IgD-negative memory B cell (primary cell): ENCODE results near the gene CLN3. TPM values are rescaled to one million over a fixed set of nuclear protein-coding genes. Genes with fewer than 3 reads are reported as not detected.
A peak's percentile ranks its signal among the peaks of the same experiment; 100 is the strongest.
"Not testable (repeated sequence)": the region's sequence is repeated elsewhere in the genome, so short reads cannot be mapped to it uniquely, and the experiment has no call there.

Source experiments
- H3K27ac Mint-ChIP-seq, 3 donors: one replicate each; pipeline ENCODE4 v1.8.0; 2020 to 2022; ENCODE audit warnings: mild to moderate bottlenecking in 3 of 3, mixed read lengths in 3 of 3, moderate library complexity in 1 of 3
- H3K27me3 Mint-ChIP-seq: one replicate; pipeline ENCODE4 v1.8.0; 2021; ENCODE audit warnings: mixed read lengths
- H3K36me3 Mint-ChIP-seq: one replicate; pipeline ENCODE4 v1.8.0; 2020; ENCODE audit warnings: mild to moderate bottlenecking, mixed read lengths
- H3K4me1 Mint-ChIP-seq, 3 donors: one replicate each; pipeline ENCODE4 v1.8.0; 2020 to 2022; ENCODE audit warnings: mixed read lengths in 3 of 3, mild to moderate bottlenecking in 1 of 3
- H3K4me3 Mint-ChIP-seq, 4 donors: one replicate each; pipeline ENCODE4 v1.8.0; 2020 to 2022; ENCODE audit warnings: mild to moderate bottlenecking in 4 of 4, mixed read lengths in 4 of 4, moderate library complexity in 3 of 4
- H3K9me3 Mint-ChIP-seq, 3 donors: one replicate each; pipeline ENCODE4 v1.8.0; 2020 to 2021; ENCODE audit warnings: mixed read lengths in 3 of 3, mild to moderate bottlenecking in 1 of 3
- polyA plus RNA-seq: library from polyadenylated mRNA; unstranded; fragments of 300-500 nt; fragmentation: Illumina TruSeq; gene quantifications from one replicate; pipeline ENCODE4 v1.2.3, GENCODE V29; 2021

Gene CLN3
- polyA plus RNA-seq: 14.4 TPM

DNA sequence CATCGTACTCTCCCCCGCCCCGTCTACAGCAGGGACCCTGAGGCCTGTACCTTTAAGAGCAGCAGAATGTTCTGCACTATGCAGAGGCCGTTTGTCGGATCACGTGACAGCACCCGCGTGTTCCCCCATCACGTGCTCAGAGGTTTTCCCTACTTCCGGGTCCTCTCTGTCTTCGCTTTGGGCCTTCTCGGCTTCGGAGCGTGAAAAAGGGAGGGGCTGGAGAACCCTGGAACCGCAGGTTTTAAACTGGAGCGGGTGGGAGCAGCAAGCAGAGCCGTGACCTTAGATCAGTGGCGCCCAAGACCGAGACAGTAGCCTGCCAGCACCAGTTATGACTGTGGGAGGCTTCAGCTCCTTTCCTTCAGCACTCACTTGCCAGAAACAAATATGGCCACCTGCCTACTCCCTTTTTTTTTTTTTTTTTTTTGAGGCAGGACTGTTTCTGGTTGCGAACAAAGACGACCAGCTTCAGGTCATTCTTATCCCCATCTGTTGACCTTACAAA, at the start of gene CLN3:
CLN3 (minus strand) TSS at position 105 of the 505 bp plus-strand sequence. CDS start 315 bp downstream, outside the sequence.
- Mint-ChIP-seq H3K36me3 (peaks cover 1% of the 10 kb centered on the region), H3K9me3 (no peaks in the 10 kb centered on the region), H3K27ac (peak within 1 kb of the TSS; percentile 99 to 100 (median 100)), H3K27me3 (peaks cover 1% of the 10 kb centered on the region), H3K4me1 (peaks cover 15 to 30% (median 20%) of the 10 kb centered on the region in 3 donors), H3K4me3 (peak within 1 kb of the TSS; percentile 97 to 99 (median 99))

- peaks cover 7 to 10% (median 9%) of the 10 kb centered on the region in 3 donors for H3K4me1 Mint-ChIP-seq
- no peak overlapping the region for H3K27ac Mint-ChIP-seq
- no peaks in the 10 kb centered on the region for H3K9me3 Mint-ChIP-seq
- peaks cover 15% of the 10 kb centered on the region for H3K27me3 Mint-ChIP-seq
- no peak overlapping the region for H3K4me3 Mint-ChIP-seq
- no peaks in the 10 kb centered on the region for H3K36me3 Mint-ChIP-seq
Measured at GRCh38 chr16:28540346-28540745, 48.5 kb upstream of the CLN3 start.

DNA sequence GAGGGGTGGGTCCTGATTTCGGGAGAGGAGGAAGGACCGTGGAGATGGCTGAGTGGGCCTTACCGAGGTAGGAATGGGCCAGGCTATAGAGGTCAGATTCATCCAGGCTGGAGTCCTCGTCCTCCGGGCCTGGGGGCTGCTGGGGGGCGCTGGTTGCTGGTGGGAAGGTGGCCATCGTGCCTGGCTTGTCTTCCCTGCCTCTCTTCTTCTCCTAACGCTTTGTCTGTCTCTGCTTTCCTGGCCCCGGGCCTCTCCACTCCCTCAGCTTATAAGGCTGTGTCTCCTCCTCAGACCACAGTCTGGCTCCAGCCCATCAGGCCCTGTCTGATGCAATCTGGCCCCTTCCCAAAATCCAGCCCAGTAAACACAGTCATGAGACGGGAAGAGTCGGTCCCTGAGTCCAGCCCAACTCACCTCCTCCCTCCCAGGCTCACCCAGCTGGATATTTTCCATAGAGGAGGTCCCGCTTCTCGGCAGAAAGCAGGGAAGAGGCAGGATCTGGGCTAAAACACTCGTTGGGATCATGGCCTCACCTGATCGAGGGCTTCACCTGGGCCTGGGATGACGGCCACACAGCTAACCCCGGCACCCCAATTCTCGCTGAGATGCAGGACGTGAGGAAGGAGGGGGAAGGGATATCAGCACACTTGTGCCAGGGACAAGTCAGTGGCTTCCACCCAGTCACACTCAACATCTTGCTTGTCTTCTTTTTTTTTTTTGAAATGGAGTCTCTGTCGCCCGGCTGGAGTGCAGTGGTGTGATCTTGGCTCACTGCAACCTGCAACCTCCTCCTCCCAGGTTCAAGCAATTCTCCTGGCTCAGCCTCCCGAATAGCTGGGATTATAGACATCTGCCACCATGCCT, 47.1 kb upstream of the CLN3 start, which contains the start of gene NUPR1:
NUPR1 (minus strand) TSS at position 242 of the 864 bp plus-strand sequence; CDS start at position 175, 67 bp downstream.
- Mint-ChIP-seq H3K4me1 (peaks cover 7 to 10% (median 8%) of the 10 kb centered on the region in 3 donors), H3K27ac (peak within 1 kb of the TSS in 2 of 3 donors; percentile 71), H3K36me3 (no peaks in the 10 kb centered on the region), H3K27me3 (peaks cover 13% of the 10 kb centered on the region), H3K9me3 (no peaks in the 10 kb centered on the region), H3K4me3 (no peak within 1 kb of the TSS)

- Mint-ChIP-seq H3K36me3 (no peaks in the 10 kb centered on the region), H3K9me3 (no peaks in the 10 kb centered on the region), H3K4me3 (no peak overlapping the region), H3K27me3 (peaks cover 12% of the 10 kb centered on the region), H3K4me1 (peaks cover 6 to 8% (median 6%) of the 10 kb centered on the region in 3 donors), H3K27ac (no peak overlapping the region)
Measured at GRCh38 chr16:28537964-28538732, 46.3 kb upstream of the CLN3 start.

DNA sequence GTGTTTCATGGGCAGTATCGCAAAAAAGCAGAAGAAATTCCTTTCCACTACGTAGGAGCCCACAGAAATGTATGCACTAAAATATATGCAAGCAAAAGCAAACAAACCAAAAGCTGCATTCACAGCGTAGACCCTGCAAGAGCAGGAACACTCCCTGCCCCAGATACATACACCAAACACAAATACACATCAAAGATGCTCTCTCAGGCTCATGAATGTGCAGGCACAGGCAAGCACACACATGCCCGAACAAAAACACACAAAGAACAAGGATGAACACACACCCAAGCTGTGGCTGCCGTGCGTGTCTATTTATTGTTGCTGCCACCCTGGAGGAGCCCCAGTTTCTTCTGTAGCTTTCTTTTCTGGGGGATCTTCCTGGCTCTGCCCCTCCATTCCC, 45.2 kb upstream of the CLN3 start:
- peaks cover 10% of the 10 kb centered on the region for H3K27me3 Mint-ChIP-seq
- no peak overlapping the region for H3K27ac Mint-ChIP-seq
- H3K36me3 Mint-ChIP-seq: no peaks in the 10 kb centered on the region
- no peak overlapping the region for H3K4me3 Mint-ChIP-seq
- peaks cover 0 to 3% (median 2%) of the 10 kb centered on the region in 3 donors for H3K4me1 Mint-ChIP-seq
- no peaks in the 10 kb centered on the region for H3K9me3 Mint-ChIP-seq

- no peaks in the 10 kb centered on the region for H3K9me3 Mint-ChIP-seq
- H3K36me3 Mint-ChIP-seq: no peaks in the 10 kb centered on the region
- H3K4me3 Mint-ChIP-seq: no peak overlapping the region
- H3K27me3 Mint-ChIP-seq: peaks cover 14% of the 10 kb centered on the region
- H3K27ac Mint-ChIP-seq: no peak overlapping the region
- H3K4me1 Mint-ChIP-seq: peaks cover 0 to 2% (median 2%) of the 10 kb centered on the region in 3 donors
Measured at GRCh38 chr16:28534542-28535373, 42.9 kb upstream of the CLN3 start.

DNA sequence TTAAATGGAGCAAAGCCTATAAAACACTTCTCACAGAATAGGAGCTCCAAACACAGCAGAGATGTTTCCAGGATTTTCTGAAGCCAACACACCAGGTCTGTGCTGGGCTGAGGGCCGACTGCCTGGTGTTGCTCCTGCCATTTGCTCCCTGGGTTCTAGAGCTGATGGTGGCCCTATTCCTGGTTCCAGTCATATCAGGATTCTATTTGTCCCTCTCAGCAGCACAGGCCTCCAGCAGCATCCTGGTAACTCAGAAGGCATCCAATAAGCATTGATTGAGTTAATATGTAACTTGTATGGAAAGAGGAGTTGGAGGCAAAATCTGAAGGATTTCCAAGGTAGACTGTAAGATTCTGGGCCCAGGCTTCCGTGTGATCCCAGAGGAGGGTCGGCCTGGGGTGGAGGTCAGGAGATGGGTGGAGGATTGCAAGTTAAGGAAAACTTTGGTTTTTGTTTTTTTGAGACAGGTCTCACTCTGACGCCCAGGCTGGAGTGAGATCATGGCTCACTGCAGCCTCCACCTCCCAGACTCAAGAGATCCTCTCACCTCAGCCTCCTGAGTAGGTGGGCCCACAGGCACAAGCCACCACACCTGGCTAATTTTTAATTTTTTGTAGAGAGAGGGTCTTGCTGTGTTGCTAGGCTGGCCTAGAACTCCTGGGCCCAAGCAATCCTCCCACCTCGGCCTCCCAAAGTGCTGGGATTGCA, 41.2 kb upstream of the CLN3 start:
- Mint-ChIP-seq H3K27me3 (peaks cover 15% of the 10 kb centered on the region), H3K4me1 (peaks cover 0 to 2% (median 2%) of the 10 kb centered on the region in 3 donors), H3K36me3 (no peaks in the 10 kb centered on the region), H3K4me3 (no peak overlapping the region), H3K27ac (peak overlapping the region in 2 of 3 donors; percentile 71 to 92), H3K9me3 (no peaks in the 10 kb centered on the region)

DNA sequence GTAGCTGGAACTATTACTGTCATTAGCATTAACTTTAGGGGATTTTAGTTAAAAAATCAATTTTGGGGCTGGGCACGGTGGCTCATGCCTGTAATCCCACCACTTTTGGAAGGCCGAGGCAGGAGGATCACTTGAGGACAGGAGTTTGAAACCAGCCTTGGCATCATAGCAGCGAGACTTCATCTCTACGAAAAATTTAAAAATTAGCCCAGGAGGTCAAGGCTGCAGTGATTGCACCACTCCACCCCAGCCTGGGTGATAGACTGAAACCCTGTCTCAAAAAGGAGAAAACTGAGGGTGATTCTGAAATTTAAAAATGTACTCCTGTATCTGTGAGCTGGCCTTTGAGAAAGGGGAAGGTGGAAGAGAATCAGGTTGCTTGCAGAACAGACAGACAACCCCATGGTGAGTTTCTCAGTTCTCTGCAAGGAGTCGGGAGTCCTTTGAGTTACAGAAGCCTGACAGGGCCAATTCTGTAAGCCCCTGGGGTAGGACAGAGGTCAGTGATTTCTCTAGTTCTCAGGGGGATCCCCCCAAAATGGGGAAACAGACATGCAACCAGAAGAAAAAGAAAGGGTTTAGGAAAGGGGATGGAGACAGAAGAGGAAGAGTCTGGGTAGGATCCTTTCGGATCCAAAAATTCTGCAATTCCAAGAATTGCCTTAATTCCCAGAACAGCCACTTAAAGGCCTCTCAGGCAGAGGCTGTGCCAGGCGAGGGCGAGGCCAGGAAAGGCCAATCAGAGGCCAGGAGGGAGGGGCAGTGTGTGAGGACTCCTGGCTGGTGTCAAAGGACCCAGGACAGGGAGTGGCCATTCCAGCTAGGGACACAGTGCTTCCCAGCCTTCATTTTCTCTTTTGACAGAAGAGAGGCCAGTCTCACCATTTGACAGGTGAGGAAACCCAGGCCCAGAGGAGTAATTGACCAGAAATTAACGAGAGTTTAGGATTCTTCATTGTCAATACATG, 40.2 kb upstream of the CLN3 start:
- no peaks in the 10 kb centered on the region for H3K36me3 Mint-ChIP-seq
- H3K27ac Mint-ChIP-seq: peak overlapping the region in 1 of 3 donors; percentile 52
- peaks cover 11% of the 10 kb centered on the region for H3K27me3 Mint-ChIP-seq
- H3K9me3 Mint-ChIP-seq: no peaks in the 10 kb centered on the region
- H3K4me1 Mint-ChIP-seq: peaks cover 0 to 2% (median 2%) of the 10 kb centered on the region in 3 donors
- H3K4me3 Mint-ChIP-seq: no peak overlapping the region

GRCh38 chr16:28529124-28529523, 37.2 kb upstream of the CLN3 start:
- Mint-ChIP-seq H3K4me3 (no peak overlapping the region), H3K4me1 (peaks cover 0 to 2% (median 2%) of the 10 kb centered on the region in 3 donors), H3K27me3 (peaks cover 8% of the 10 kb centered on the region), H3K27ac (no peak overlapping the region), H3K36me3 (no peaks in the 10 kb centered on the region), H3K9me3 (no peaks in the 10 kb centered on the region)

DNA sequence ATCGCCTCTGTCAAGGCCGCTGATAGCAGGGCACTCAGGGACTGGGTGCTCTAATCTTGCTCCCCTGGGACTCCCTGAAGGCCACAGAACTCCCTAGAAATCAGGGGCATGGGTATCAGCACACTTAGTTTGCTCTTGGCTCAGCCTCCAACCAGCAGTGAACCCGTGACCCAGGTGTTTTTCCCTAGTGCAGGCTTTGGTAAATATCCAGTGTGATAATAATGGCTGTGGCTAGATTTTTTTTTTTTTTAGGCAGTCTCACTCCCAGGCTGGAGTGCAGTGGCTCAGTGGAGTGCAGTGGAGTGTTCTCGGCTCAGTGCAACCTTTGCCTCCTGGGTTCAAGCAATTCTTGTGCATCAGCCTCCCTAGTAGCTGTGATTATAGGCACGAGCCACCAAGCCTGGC, 36.6 kb upstream of the CLN3 start:
- Mint-ChIP-seq H3K4me3 (no peak overlapping the region), H3K27me3 (peaks cover 8% of the 10 kb centered on the region), H3K9me3 (no peaks in the 10 kb centered on the region), H3K4me1 (peaks cover 0 to 5% (median 2%) of the 10 kb centered on the region in 3 donors), H3K36me3 (no peaks in the 10 kb centered on the region), H3K27ac (no peak overlapping the region)

- peaks cover 3 to 5% (median 4%) of the 10 kb centered on the region in 3 donors for H3K4me1 Mint-ChIP-seq
- no peaks in the 10 kb centered on the region for H3K36me3 Mint-ChIP-seq
- H3K27ac Mint-ChIP-seq: no peak overlapping the region
- peaks cover 8% of the 10 kb centered on the region for H3K27me3 Mint-ChIP-seq
- H3K4me3 Mint-ChIP-seq: no peak overlapping the region
- no peaks in the 10 kb centered on the region for H3K9me3 Mint-ChIP-seq
Measured at GRCh38 chr16:28527985-28528384, 36.1 kb upstream of the CLN3 start.

- not testable (repeated sequence) for H3K9me3 Mint-ChIP-seq, H3K4me3 Mint-ChIP-seq, H3K27me3 Mint-ChIP-seq, H3K4me1 Mint-ChIP-seq, H3K27ac Mint-ChIP-seq, H3K36me3 Mint-ChIP-seq
Measured at GRCh38 chr16:28527100-28527785, 35.4 kb upstream of the CLN3 start.
